Measurements from ENCODE around the gene CCDC112.

DNA sequence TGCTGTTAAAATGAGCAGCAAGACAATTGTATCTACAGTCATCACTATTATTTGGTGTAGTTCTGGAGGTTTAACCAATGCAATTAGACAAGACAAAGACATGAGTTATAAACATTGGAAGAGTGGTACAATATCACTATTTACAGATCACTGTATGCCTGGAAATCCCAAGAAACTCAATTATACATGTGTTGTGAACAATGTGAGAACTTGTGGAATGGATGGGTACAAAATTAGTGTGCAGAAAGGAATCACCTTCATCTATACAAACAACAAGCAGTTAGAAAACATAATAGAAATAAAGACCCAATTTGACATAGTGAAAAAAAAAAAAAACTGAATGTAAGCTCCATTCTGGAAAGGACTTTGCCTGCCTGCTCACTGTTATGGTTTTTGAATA is 12.4 kb upstream of the CCDC112 start:
- TF ChIP-seq, protein P1, sequence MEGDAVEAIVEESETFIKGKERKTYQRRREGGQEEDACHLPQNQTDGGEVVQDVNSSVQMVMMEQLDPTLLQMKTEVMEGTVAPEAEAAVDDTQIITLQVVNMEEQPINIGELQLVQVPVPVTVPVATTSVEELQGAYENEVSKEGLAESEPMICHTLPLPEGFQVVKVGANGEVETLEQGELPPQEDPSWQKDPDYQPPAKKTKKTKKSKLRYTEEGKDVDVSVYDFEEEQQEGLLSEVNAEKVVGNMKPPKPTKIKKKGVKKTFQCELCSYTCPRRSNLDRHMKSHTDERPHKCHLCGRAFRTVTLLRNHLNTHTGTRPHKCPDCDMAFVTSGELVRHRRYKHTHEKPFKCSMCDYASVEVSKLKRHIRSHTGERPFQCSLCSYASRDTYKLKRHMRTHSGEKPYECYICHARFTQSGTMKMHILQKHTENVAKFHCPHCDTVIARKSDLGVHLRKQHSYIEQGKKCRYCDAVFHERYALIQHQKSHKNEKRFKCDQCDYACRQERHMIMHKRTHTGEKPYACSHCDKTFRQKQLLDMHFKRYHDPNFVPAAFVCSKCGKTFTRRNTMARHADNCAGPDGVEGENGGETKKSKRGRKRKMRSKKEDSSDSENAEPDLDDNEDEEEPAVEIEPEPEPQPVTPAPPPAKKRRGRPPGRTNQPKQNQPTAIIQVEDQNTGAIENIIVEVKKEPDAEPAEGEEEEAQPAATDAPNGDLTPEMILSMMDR (optimal IDR thresholded peaks at IDR 0.05 in 1 of 3, IDR thresholded peaks at IDR 0.05 in 1 of 3, conservative IDR thresholded peaks at IDR 0.05 in 1 of 3; ENCODE audit: extremely low read depth in 1 of 3, insufficient read depth in 2 of 3, low read length in 3 of 3) = no peak
- TF ChIP-seq EZH2 (IDR thresholded peaks at IDR 0.05; ENCODE audit: low read length) = no peak

Data from keratinocyte (primary cell).